Neutrophil (primary cell): Measurements from ENCODE around the gene UVRAG.

Source experiments
- H3K27ac ChIP-seq: fragments of 200-600 bp; sonication (generic); 2 replicates; pipeline ENCODE4 v1.5.1; 2016; ENCODE audit warnings: mild to moderate bottlenecking, moderate library complexity
- H3K27me3 ChIP-seq: fragments of 200-600 bp; sonication (generic); 2 replicates; pipeline ENCODE4 v1.6.0; 2016; ENCODE audit warnings: mild to moderate bottlenecking
- H3K36me3 ChIP-seq: fragments of 200-600 bp; sonication (generic); 2 replicates; pipeline ENCODE4 v1.5.1; 2017
- H3K4me1 ChIP-seq, 2 experiments: fragments of 200-600 bp in 1 of 2; sonication (generic) in 1 of 2; 1 replicate in 1 of 2; 2 replicates in 1 of 2; pipeline versions ENCODE4 v1.5.1 to v1.6.1; 2013 to 2016; ENCODE audit warnings: low read depth in 1 of 2, low read length in 1 of 2, mild to moderate bottlenecking in 1 of 2, moderate library complexity in 1 of 2; ENCODE audit not compliant: control insufficient read depth in 1 of 2, insufficient read depth in 1 of 2
- H3K4me3 ChIP-seq, 2 experiments: fragments of 200-600 bp in 1 of 2; sonication (generic) in 1 of 2; 1 replicate in 1 of 2; 2 replicates in 1 of 2; pipeline ENCODE4 v1.5.1; 2013 to 2016; ENCODE audit warnings: low read depth in 1 of 2, low read length in 1 of 2, mild to moderate bottlenecking in 1 of 2, moderate library complexity in 1 of 2
- H3K9me3 ChIP-seq: fragments of 200-600 bp; sonication (generic); 2 replicates; pipeline ENCODE4 v1.5.1; 2016
- TF ChIP-seq, protein P1 (sequence below): fragments of 200-600 bp; sonication (generic); IDR thresholded peaks from 2 replicates; pipeline ENCODE4 v1.5.1; 2016; ENCODE audit warnings: antibody characterized with exemption

Gene UVRAG

GRCh38 chr11:76129729-76130128, 314.7 kb downstream of the UVRAG start:
- Histone ChIP-seq H3K36me3 (peaks cover 5% of the 10 kb centered on the region), H3K27me3 (no peaks in the 10 kb centered on the region), H3K9me3 (no peaks in the 10 kb centered on the region), H3K4me3 (no peak overlapping the region), H3K4me1 (peaks cover 5 to 15% of the 10 kb centered on the region in 2 experiments), H3K27ac (no peak overlapping the region)
- TF ChIP-seq, protein P1, sequence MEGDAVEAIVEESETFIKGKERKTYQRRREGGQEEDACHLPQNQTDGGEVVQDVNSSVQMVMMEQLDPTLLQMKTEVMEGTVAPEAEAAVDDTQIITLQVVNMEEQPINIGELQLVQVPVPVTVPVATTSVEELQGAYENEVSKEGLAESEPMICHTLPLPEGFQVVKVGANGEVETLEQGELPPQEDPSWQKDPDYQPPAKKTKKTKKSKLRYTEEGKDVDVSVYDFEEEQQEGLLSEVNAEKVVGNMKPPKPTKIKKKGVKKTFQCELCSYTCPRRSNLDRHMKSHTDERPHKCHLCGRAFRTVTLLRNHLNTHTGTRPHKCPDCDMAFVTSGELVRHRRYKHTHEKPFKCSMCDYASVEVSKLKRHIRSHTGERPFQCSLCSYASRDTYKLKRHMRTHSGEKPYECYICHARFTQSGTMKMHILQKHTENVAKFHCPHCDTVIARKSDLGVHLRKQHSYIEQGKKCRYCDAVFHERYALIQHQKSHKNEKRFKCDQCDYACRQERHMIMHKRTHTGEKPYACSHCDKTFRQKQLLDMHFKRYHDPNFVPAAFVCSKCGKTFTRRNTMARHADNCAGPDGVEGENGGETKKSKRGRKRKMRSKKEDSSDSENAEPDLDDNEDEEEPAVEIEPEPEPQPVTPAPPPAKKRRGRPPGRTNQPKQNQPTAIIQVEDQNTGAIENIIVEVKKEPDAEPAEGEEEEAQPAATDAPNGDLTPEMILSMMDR = no peak

- TF ChIP-seq, protein P1 = no peak
- Histone ChIP-seq H3K4me1 (peaks cover 0 to 8% of the 10 kb centered on the region in 2 experiments), H3K36me3 (peaks cover 8% of the 10 kb centered on the region), H3K9me3 (no peaks in the 10 kb centered on the region), H3K4me3 (no peak overlapping the region), H3K27ac (no peak overlapping the region), H3K27me3 (no peaks in the 10 kb centered on the region)
These were observed 316.1 kb downstream of the UVRAG start for GRCh38 chr11:76131142-76131541.

DNA sequence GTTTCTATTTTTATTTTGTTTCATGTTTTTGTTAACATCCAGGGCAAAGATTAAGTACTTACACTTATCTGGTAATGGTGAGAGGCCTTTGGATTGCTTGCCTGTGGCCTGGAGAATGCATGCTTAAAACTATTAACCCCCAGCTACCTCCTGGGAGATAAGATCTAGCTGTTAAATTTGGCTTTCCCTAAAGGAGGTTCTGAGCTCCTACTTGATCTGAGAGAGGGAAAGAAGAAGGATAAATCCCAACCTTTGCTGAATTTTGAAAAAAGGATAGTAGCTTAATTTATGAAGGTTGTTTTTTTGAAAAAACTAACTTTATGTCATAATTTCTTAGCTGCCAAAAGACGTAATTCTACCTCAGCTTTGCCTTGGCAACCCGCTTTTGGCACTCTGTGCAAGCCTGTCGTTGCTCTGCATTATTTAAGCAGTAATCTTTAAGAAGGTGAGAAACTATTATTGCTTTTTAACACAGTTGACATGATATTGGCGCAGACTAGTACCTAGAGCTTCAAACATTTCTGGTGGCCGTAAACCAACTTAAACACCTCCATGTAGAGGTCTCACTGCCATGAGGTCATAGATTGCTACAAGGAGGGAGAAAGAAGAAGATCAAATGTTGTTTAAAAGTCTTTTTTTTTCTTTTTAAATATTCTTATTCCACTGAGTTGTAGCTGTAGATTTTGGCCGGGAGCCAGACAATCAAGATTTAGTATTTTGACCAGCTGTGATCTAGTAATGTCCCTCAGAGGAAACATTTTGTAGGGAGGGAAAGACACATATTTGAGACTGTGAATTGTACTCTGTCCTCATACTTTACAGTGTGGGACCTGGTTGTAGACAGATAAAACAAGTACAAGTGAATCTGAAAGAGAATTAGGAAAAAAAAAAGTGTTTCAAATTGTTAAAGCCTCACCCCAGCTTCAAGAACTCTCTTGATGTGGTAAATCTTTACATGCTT, 316.9 kb downstream of the UVRAG start:
- TF ChIP-seq, protein P1 = no peak
- H3K27me3 ChIP-seq = no peaks in the 10 kb centered on the region
- H3K4me1 ChIP-seq = peaks cover 0 to 8% of the 10 kb centered on the region in 2 experiments
- H3K27ac ChIP-seq = no peak overlapping the region
- no peaks in the 10 kb centered on the region for H3K9me3 ChIP-seq
- H3K4me3 ChIP-seq = no peak overlapping the region
- peaks cover 8% of the 10 kb centered on the region for H3K36me3 ChIP-seq

DNA sequence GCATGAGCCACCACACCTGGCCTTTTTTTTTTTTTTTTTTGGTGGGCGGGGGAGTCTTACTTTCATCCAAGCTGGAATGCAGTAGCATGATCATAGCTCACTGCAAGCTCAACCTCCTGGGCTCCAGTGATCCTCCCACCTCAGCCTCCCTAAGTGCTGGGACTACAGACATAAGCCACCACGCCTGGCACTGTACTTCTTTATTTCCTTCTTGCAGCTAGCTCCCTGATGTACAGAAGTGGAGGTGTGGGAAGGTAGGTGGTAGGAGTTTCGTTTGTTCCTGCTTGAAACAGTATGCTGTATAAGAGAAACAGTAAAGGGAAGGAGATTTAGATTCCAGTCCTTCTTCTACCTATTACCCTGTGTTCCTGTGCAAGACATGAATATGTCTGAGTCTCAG, 319.2 kb downstream of the UVRAG start:
- Histone ChIP-seq H3K36me3 (peaks cover 8% of the 10 kb centered on the region), H3K27ac (no peak overlapping the region)
- TF ChIP-seq, protein P1 = no peak

GRCh38 chr11:76135491-76135890, 320.5 kb downstream of the UVRAG start:
- Histone ChIP-seq H3K9me3 (no peaks in the 10 kb centered on the region), H3K4me3 (no peak overlapping the region), H3K36me3 (peaks cover 8% of the 10 kb centered on the region), H3K4me1 (peaks cover 0 to 8% of the 10 kb centered on the region in 2 experiments), H3K27ac (no peak overlapping the region), H3K27me3 (no peaks in the 10 kb centered on the region)
- TF ChIP-seq, protein P1 = no peak

More for the DNA sequence above, 319.2 kb downstream of the UVRAG start:
- Histone ChIP-seq H3K27me3 (no peaks in the 10 kb centered on the region), H3K4me3 (no peak overlapping the region), H3K4me1 (peaks cover 0 to 8% of the 10 kb centered on the region in 2 experiments), H3K9me3 (no peaks in the 10 kb centered on the region)
